Tibial nerve (tissue), 4 donors: Measurements from ENCODE around the gene RITA1. TPM values are rescaled to one million over a fixed set of nuclear protein-coding genes. Genes with fewer than 3 reads are reported as not detected.
A peak's percentile ranks its signal among the peaks of the same experiment; 100 is the strongest.

Experiments used
- DNase-seq, 2 donors: peaks; one replicate each; pipeline ENCODE4 v3.0.0-alpha.2; 2019; ENCODE audit warnings: low spot score in 2 of 2
- H3K27ac ChIP-seq, 4 donors: fragments of 200-600 bp; sonication (generic) in 3 of 4; one replicate each; pipeline ENCODE4 v1.5.1; 2017 to 2019; ENCODE audit warnings: mild to moderate bottlenecking in 1 of 4
- H3K27me3 ChIP-seq, 2 donors: fragments of 200-600 bp; sonication (generic) in 1 of 2; one replicate each; pipeline versions ENCODE4 v1.5.1 to v1.6.0; 2017 to 2019
- H3K36me3 ChIP-seq, 3 donors: fragments of 200-600 bp; sonication (generic); one replicate each; pipeline ENCODE4 v1.5.1; 2018 to 2019
- H3K4me1 ChIP-seq, 4 donors: fragments of 200-600 bp; sonication (generic) in 3 of 4; one replicate each; pipeline ENCODE4 v1.5.1; 2017 to 2019
- H3K4me3 ChIP-seq, 4 donors: fragments of 200-600 bp; sonication (generic) in 3 of 4; one replicate each; pipeline ENCODE4 v1.5.1; 2017 to 2019; ENCODE audit warnings: mild to moderate bottlenecking in 1 of 4, moderate library complexity in 1 of 4
- H3K9me3 ChIP-seq, 4 donors: fragments of 200-600 bp; sonication (generic) in 3 of 4; one replicate each; pipeline ENCODE4 v1.5.1; 2017 to 2019
- CTCF ChIP-seq, 5 experiments: fragments of 200-600 bp in 3 of 5; fragments of 450-650 bp in 2 of 5; sonication (generic) in 3 of 5; IDR thresholded peaks; one replicate each; pipeline ENCODE4 v1.5.1; 2016 to 2019; ENCODE audit warnings: antibody characterized with exemption in 5 of 5, mild to moderate bottlenecking in 3 of 5, moderate library complexity in 2 of 5
- EP300 ChIP-seq, 2 donors: sonication (generic); formaldehyde crosslinking; IDR thresholded peaks; one replicate each; pipeline ENCODE4 v1.6.1; 2017; ENCODE audit warnings: antibody characterized with exemption in 2 of 2, mild to moderate bottlenecking in 1 of 2
- POLR2A ChIP-seq, 2 donors: fragments of 450-650 bp; IDR thresholded peaks; one replicate each; pipeline ENCODE4 v1.6.1; 2017; ENCODE audit warnings: antibody characterized with exemption in 2 of 2, mild to moderate bottlenecking in 2 of 2, moderate library complexity in 2 of 2
- WGBS, 2 donors: methylation state at CpG; one replicate each; pipeline ENCODE4 v1.1.5; 2018; 5-methylcytosine and 5-hydroxymethylcytosine counted together
- total RNA-seq, 4 donors: library from RNA; depleted of rRNA; stranded (reverse); fragments of >200 nt; gene quantifications; one replicate each; pipeline ENCODE4 v1.1.0, GENCODE V29; 2016

RITA1 gene
- total RNA-seq, 4 donors from 2014 or later, result 8.3 to 27.5 (median 14.1) TPM

DNA sequence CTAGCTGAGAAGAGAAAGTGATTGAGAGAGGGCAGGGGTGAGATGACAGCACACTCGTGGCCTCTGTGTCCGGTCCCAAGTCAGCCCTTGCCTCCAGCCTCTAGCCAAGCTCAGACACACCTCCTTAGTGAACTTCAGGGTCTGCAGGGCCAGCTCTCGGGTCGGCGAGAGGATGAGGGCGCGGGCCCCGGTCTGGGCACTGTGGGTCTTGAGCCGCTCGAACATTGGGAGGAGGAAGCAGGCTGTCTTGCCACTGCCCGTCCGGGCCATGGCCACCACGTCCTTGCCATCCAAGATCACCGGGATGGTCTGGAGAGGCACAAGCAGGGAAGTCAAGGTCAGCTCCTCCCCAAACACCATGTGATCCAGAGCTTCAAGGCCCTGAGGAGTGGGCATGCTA is 6.5 kb upstream of the RITA1 start:
- WGBS, 2 donors, result 93% methylated on average over 12 to 14 of the region's 14 CpGs
- Histone ChIP-seq H3K27me3 (no peaks in the 10 kb centered on the region), H3K9me3 (peaks cover 0 to 7% (median 0%) of the 10 kb centered on the region in 4 donors), H3K27ac (no peak overlapping the region), H3K4me3 (no peak overlapping the region), H3K36me3 (peaks cover 0 to 78% (median 40%) of the 10 kb centered on the region in 3 donors), H3K4me1 (peaks cover 0 to 15% (median 5%) of the 10 kb centered on the region in 4 donors)
- TF ChIP-seq EP300 (IDR thresholded peaks at IDR 0.05) (no peak), CTCF (IDR thresholded peaks at IDR 0.05) (no peak), POLR2A (IDR thresholded peaks at IDR 0.05) (no peak)
- no peak for DNase-seq

DNA sequence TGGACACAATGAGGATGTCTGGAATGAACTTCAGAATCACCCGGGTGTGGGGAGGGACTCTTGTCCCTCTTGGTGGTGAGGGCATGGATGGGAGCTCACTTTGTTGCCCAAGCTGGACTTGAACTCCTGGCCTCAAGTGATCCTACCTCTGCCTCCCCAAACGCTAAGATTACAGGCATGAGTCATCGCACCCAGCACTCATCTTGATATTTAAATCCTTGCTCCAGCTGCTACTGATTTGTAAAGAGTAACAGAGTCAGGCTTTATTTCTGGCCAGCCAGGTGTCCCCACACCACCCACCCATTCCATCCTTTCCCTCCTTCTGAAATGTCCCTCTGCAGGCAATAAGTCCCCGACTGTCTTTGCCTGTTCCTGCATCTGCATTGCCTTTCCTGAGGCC is 5.2 kb upstream of the RITA1 start:
- Histone ChIP-seq H3K27me3 (no peaks in the 10 kb centered on the region), H3K27ac (no peak overlapping the region), H3K9me3 (peaks cover 0 to 7% (median 0%) of the 10 kb centered on the region in 4 donors), H3K4me3 (no peak overlapping the region), H3K36me3 (peaks cover 0 to 65% (median 29%) of the 10 kb centered on the region in 3 donors), H3K4me1 (peaks cover 0 to 20% (median 10%) of the 10 kb centered on the region in 4 donors)
- no peak for DNase-seq
- no peak for TF ChIP-seq CTCF (IDR thresholded peaks at IDR 0.05)
- WGBS, 2 donors, result 77 to 83% methylated on average over 4 of the region's 4 CpGs

- no peak for TF ChIP-seq POLR2A (IDR thresholded peaks at IDR 0.05)
- no peak for TF ChIP-seq CTCF (IDR thresholded peaks at IDR 0.05)
- no peak for TF ChIP-seq EP300 (IDR thresholded peaks at IDR 0.05)
- peaks cover 0 to 49% (median 23%) of the 10 kb centered on the region in 3 donors for H3K36me3 ChIP-seq
- DNase-seq, result no peak
- H3K9me3 ChIP-seq, result peaks cover 0 to 6% (median 0%) of the 10 kb centered on the region in 4 donors
- no peak overlapping the region for H3K27ac ChIP-seq
- 82 to 86% methylated on average over 3 of the region's 3 CpGs for WGBS, 2 donors
- no peaks in the 10 kb centered on the region for H3K27me3 ChIP-seq
- no peak overlapping the region for H3K4me3 ChIP-seq
- H3K4me1 ChIP-seq, result peaks cover 0 to 31% (median 20%) of the 10 kb centered on the region in 4 donors
Measured at GRCh38 chr12:113181975-113182374, 3.5 kb upstream of the RITA1 start.

- TF ChIP-seq CTCF (IDR thresholded peaks at IDR 0.05) (no peak), EP300 (IDR thresholded peaks at IDR 0.05) (no peak), POLR2A (IDR thresholded peaks at IDR 0.05) (no peak)
- H3K9me3 ChIP-seq, result no peaks in the 10 kb centered on the region
- H3K27me3 ChIP-seq, result no peaks in the 10 kb centered on the region
- H3K36me3 ChIP-seq, result peaks cover 0 to 39% (median 15%) of the 10 kb centered on the region in 3 donors
- no peak overlapping the region for H3K4me3 ChIP-seq
- no peak for DNase-seq
- peaks cover 0 to 38% (median 22%) of the 10 kb centered on the region in 4 donors for H3K4me1 ChIP-seq
- H3K27ac ChIP-seq, result no peak overlapping the region
- 93 to 97% methylated on average over 11 of the region's 11 CpGs for WGBS, 2 donors
Measured at GRCh38 chr12:113183030-113183589, 2.4 kb upstream of the RITA1 start.

- Histone ChIP-seq H3K4me3 (peak overlapping the region; percentile 86 to 95 (median 91)), H3K36me3 (peaks cover 0 to 37% (median 5%) of the 10 kb centered on the region in 3 donors), H3K27ac (peak overlapping the region; percentile 73 to 96 (median 92)), H3K9me3 (no peaks in the 10 kb centered on the region), H3K27me3 (no peaks in the 10 kb centered on the region), H3K4me1 (peaks cover 0 to 38% (median 22%) of the 10 kb centered on the region in 4 donors)
- peak in 1 of 2 donors; percentile 23 for DNase-seq
- TF ChIP-seq EP300 (IDR thresholded peaks at IDR 0.05) (no peak), CTCF (IDR thresholded peaks at IDR 0.05) (no peak), POLR2A (IDR thresholded peaks at IDR 0.05) (no peak)
- 30 to 32% methylated on average over 26 of the region's 26 CpGs for WGBS, 2 donors
Measured at GRCh38 chr12:113184098-113184899, 1.2 kb upstream of the RITA1 start.
